Fibroblast of the aortic adventitia (primary cell): Measurements from ENCODE around the gene GIMAP7. TPM values are rescaled to one million over a fixed set of nuclear protein-coding genes. Genes with fewer than 3 reads are reported as not detected.
"Not testable (repeated sequence)": the region's sequence is repeated elsewhere in the genome, so short reads cannot be mapped to it uniquely, and the experiment has no call there.

Experiments used
- DNase-seq: peaks from one replicate; pipeline ENCODE4 v3.0.0-alpha.2; 2010; ENCODE audit warnings: low read depth
- H3K4me3 ChIP-seq: 2 replicates; pipeline ENCODE4 v1.5.1; 2011; ENCODE audit warnings: low read depth, mild to moderate bottlenecking, control low read depth, low read length, moderate library complexity
- CTCF ChIP-seq: IDR thresholded peaks from 2 replicates; pipeline ENCODE4 v1.5.1; 2011; ENCODE audit warnings: mild to moderate bottlenecking, low read length, control low read depth, inconsistent platforms; ENCODE audit not compliant: insufficient read depth
- total RNA-seq: library from RNA; depleted of rRNA; stranded (reverse); fragments of >200 nt; gene quantifications from 2 replicates; pipeline ENCODE4 v1.2.3, GENCODE V29; 2012; ENCODE audit warnings: low replicate concordance

The GIMAP7 gene
- total RNA-seq, 1 donor = not detected

GRCh38 chr7:150511048-150511447 lies 3.6 kb upstream of the GIMAP7 start:
- no peak for DNase-seq
- no peak overlapping the region for H3K4me3 ChIP-seq
- no peak for TF ChIP-seq CTCF

GRCh38 chr7:150513758-150514157 lies 914 bp upstream of the GIMAP7 start:
- TF ChIP-seq CTCF = no peak
- no peak for DNase-seq
- H3K4me3 ChIP-seq = no peak overlapping the region

GRCh38 chr7:150515248-150516147 lies 826 bp downstream of the GIMAP7 start:
- no peak overlapping the region for H3K4me3 ChIP-seq
- TF ChIP-seq CTCF = no peak
- no peak for DNase-seq

GRCh38 chr7:150516956-150517745 lies 2.5 kb downstream of the GIMAP7 start:
- no peak for TF ChIP-seq CTCF
- DNase-seq = no peak
- no peak overlapping the region for H3K4me3 ChIP-seq

GRCh38 chr7:150519310-150519709 lies 4.6 kb downstream of the GIMAP7 start:
- no peak overlapping the region for H3K4me3 ChIP-seq
- no peak for TF ChIP-seq CTCF

GRCh38 chr7:150520145-150520544 lies 5.5 kb downstream of the GIMAP7 start:
- no peak for DNase-seq
- TF ChIP-seq CTCF = no peak
- H3K4me3 ChIP-seq = no peak overlapping the region

More at GRCh38 chr7:150519310-150519709, 4.6 kb downstream of the GIMAP7 start:
- DNase-seq = no peak

- H3K4me3 ChIP-seq, DNase-seq: not testable (repeated sequence)
Observed at GRCh38 chr7:150522931-150523330, 8.3 kb downstream of the GIMAP7 start.
